ENCODE measurements around the gene FMN2.

DNA sequence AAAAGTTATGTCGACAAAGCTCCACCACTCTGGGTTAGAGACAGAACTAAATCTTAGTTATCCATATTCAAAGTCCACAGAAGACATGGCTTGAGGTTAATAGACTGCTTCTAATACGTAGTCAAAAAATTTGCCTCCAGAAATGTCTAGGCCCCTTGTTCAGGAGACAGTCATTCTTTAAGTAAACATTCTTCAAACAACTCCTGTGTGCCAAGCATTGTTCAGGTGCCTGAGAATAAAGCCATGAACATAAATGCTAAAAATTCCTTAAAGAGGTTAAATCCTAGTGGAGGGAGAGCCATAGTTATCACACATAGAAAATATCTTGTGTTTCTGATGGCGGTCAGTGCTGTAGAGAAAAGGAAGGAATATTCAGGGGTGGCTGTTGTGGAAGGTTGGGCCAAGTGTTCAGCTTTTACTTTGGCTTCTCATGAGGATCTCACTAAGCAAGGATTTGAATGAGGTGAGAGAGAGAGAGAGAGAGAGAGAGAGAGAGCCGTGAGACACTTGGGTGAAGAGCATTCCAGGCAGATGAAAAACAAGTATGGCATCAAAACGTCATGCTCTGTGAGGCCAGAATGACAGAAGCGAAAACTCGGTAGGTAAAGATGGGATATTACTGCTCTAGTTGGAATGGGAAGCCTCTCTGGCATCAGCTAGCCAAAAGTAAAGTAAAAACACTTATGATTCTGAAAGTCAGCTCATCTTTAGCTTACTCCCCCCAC, 333.2 kb downstream of the FMN2 start:
- TF ChIP-seq, protein P1, sequence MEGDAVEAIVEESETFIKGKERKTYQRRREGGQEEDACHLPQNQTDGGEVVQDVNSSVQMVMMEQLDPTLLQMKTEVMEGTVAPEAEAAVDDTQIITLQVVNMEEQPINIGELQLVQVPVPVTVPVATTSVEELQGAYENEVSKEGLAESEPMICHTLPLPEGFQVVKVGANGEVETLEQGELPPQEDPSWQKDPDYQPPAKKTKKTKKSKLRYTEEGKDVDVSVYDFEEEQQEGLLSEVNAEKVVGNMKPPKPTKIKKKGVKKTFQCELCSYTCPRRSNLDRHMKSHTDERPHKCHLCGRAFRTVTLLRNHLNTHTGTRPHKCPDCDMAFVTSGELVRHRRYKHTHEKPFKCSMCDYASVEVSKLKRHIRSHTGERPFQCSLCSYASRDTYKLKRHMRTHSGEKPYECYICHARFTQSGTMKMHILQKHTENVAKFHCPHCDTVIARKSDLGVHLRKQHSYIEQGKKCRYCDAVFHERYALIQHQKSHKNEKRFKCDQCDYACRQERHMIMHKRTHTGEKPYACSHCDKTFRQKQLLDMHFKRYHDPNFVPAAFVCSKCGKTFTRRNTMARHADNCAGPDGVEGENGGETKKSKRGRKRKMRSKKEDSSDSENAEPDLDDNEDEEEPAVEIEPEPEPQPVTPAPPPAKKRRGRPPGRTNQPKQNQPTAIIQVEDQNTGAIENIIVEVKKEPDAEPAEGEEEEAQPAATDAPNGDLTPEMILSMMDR (IDR thresholded peaks at IDR 0.05): no peak
- TF ChIP-seq POLR2A (IDR thresholded peaks at IDR 0.05) (no peak), EP300 (IDR thresholded peaks at IDR 0.05) (no peak)
